GM23338 (cell line): ENCODE results near the gene UNC13A. TPM values are rescaled to one million over a fixed set of nuclear protein-coding genes. Genes with fewer than 3 reads are reported as not detected.

Experiments used
- ATAC-seq: fragments of 200-7000 bp; cut with Tn5 transposase; 3 replicates; pipeline ENCODE4 v1.9.1; 2020
- DNase-seq: peaks from one replicate; pipeline ENCODE4 v3.0.0-alpha.2; 2015; ENCODE audit warnings: low spot score
- H2AFZ ChIP-seq: fragments of 200-600 bp; sonication (generic); 2 replicates; pipeline ENCODE4 v1.8.0; 2016; ENCODE audit warnings: antibody characterized with exemption, mild to moderate bottlenecking, moderate library complexity
- H3F3A ChIP-seq: fragments of 200-600 bp; sonication (generic); replicated peaks from 2 replicates; pipeline ENCODE4 v1.8.0; 2017; ENCODE audit warnings: antibody characterized with exemption, mixed run types, low read depth
- H3K27ac ChIP-seq: fragments of 200-600 bp; sonication (generic); 2 replicates; pipeline ENCODE4 v1.6.1; 2016; ENCODE audit warnings: low read depth
- H3K27me3 ChIP-seq: fragments of 200-600 bp; sonication (generic); 2 replicates; pipeline ENCODE4 v1.8.0; 2016; ENCODE audit warnings: mild to moderate bottlenecking, mixed run types, moderate library complexity; ENCODE audit not compliant: insufficient read depth
- H3K36me3 ChIP-seq: fragments of 200-600 bp; sonication (generic); 2 replicates; pipeline ENCODE4 v1.8.0; 2016; ENCODE audit warnings: mild to moderate bottlenecking; ENCODE audit not compliant: insufficient read depth
- H3K4me1 ChIP-seq: fragments of 200-600 bp; sonication (generic); 2 replicates; pipeline ENCODE4 v1.8.0; 2016; ENCODE audit warnings: mild to moderate bottlenecking, moderate library complexity; ENCODE audit not compliant: insufficient read depth
- H3K4me2 ChIP-seq: fragments of 200-600 bp; sonication (generic); 2 replicates; pipeline ENCODE4 v1.7.1; 2017; ENCODE audit warnings: mixed run types
- H3K4me3 ChIP-seq: fragments of 200-600 bp; sonication (generic); 2 replicates; pipeline ENCODE4 v1.6.1; 2016; ENCODE audit warnings: mixed run types
- H3K79me2 ChIP-seq: fragments of 200-600 bp; sonication (generic); replicated peaks from 2 replicates; pipeline ENCODE4 v1.8.0; 2017; ENCODE audit warnings: mild to moderate bottlenecking; ENCODE audit not compliant: insufficient read depth
- H3K9me2 ChIP-seq: fragments of 200-600 bp; sonication (generic); 2 replicates; pipeline ENCODE4 v1.8.0; 2017; ENCODE audit not compliant: insufficient read depth
- H4K20me1 ChIP-seq: fragments of 200-600 bp; sonication (generic); replicated peaks from 2 replicates; pipeline ENCODE4 v1.8.0; 2017; ENCODE audit warnings: mild to moderate bottlenecking; ENCODE audit not compliant: insufficient read depth
- H3K27ac Mint-ChIP-seq: 2 replicates; pipeline ENCODE4 v1.8.0; 2020; ENCODE audit warnings: inconsistent platforms, mild to moderate bottlenecking, moderate library complexity, mixed read lengths
- H3K27me3 Mint-ChIP-seq: 3 replicates; pipeline ENCODE4 v1.8.0; 2022; ENCODE audit warnings: low read depth, mild to moderate bottlenecking, moderate library complexity, mixed read lengths, inconsistent platforms; ENCODE audit not compliant: insufficient read depth, poor library complexity
- H3K36me3 Mint-ChIP-seq: 3 replicates; pipeline ENCODE4 v1.8.0; 2021; ENCODE audit warnings: low read depth, mild to moderate bottlenecking, inconsistent platforms, moderate library complexity, mixed read lengths
- H3K4me1 Mint-ChIP-seq: 3 replicates; pipeline ENCODE4 v1.8.0; 2020; ENCODE audit warnings: mild to moderate bottlenecking, inconsistent platforms, mixed read lengths
- H3K4me3 Mint-ChIP-seq: 3 replicates; pipeline ENCODE4 v1.8.0; 2021; ENCODE audit warnings: moderate library complexity, mild to moderate bottlenecking, inconsistent platforms, mixed read lengths
- H3K9me3 Mint-ChIP-seq: 3 replicates; pipeline ENCODE4 v1.8.0; 2020; ENCODE audit warnings: moderate library complexity, mild to moderate bottlenecking, inconsistent platforms, mixed read lengths
- EZH2phosphoT487 ChIP-seq: fragments of 200-600 bp; sonication (generic); IDR thresholded peaks from one replicate; pipeline ENCODE4 v1.8.1; 2018; ENCODE audit warnings: antibody characterized with exemption; ENCODE audit not compliant: unreplicated experiment
- JUNB ChIP-seq: IDR thresholded peaks from one replicate; pipeline ENCODE4 v1.6.1; 2016; ENCODE audit warnings: antibody characterized with exemption; ENCODE audit not compliant: unreplicated experiment
- NANOG ChIP-seq: IDR thresholded peaks from 2 replicates; pipeline ENCODE4 v1.6.1; 2016; ENCODE audit warnings: antibody characterized with exemption, borderline replicate concordance
- POLR2AphosphoS5 ChIP-seq: IDR thresholded peaks from 2 replicates; pipeline ENCODE4 v1.6.1; 2016; ENCODE audit warnings: antibody characterized with exemption, low read depth
- STAT1 ChIP-seq: IDR thresholded peaks from one replicate; pipeline ENCODE4 v1.6.1; 2016; ENCODE audit warnings: antibody characterized with exemption; ENCODE audit not compliant: unreplicated experiment
- ZNF331 ChIP-seq: fragments of 250-450 bp; sonication (Bioruptor Pico); IDR thresholded peaks from 2 replicates; pipeline ENCODE4 v1.5.0; 2020; ENCODE audit warnings: low read depth, mild to moderate bottlenecking, moderate library complexity
- ZNF462 ChIP-seq: fragments of 250-450 bp; sonication (Bioruptor Pico); IDR thresholded peaks from 2 replicates; pipeline ENCODE4 v1.5.0; 2020; ENCODE audit warnings: mild to moderate bottlenecking, moderate library complexity
- polyA plus RNA-seq: library from polyadenylated mRNA; unstranded; fragments of >200 nt; fragmentation: Nextera tagmentation; extraction: Ambion mirVana; gene quantifications from 2 replicates; pipeline ENCODE4 v1.2.1, GENCODE V29; 2016
- total RNA-seq: library from RNA; depleted of rRNA; stranded (reverse); fragments of >200 nt; shearing (Covaris generic); gene quantifications from 2 replicates; pipeline ENCODE4 v1.2.3, GENCODE V29; 2014
- TF ChIP-seq, protein P1 (sequence below): IDR thresholded peaks from 2 replicates; pipeline ENCODE4 v1.6.1; 2016; ENCODE audit warnings: antibody characterized with exemption

Gene UNC13A
- total and polyA plus RNA-seq, 2 experiments from 2014 or later, result 9.5 to 30.4 TPM

- Mint-ChIP-seq H3K27ac (peak overlapping the region; percentile 36; the same call in 1 of the 2 replicates), H3K4me3 (peak overlapping the region; percentile 67), H3K4me1 (peaks cover 29% of the 10 kb centered on the region), H3K9me3 (no peaks in the 10 kb centered on the region), H3K27me3 (peaks cover 27% of the 10 kb centered on the region), H3K36me3 (peaks cover 35% of the 10 kb centered on the region)
- Histone ChIP-seq H3K36me3 (no peaks in the 10 kb centered on the region), H3K4me3 (peak overlapping the region; percentile 57), H3F3A (peaks cover 11% of the 10 kb centered on the region; the same call in 1 of the 2 replicates), H4K20me1 (no peaks in the 10 kb centered on the region; the same call in 1 of the 2 replicates), H3K9me2 (no peaks in the 10 kb centered on the region), H3K79me2 (no peaks in the 10 kb centered on the region), H3K4me1 (peaks cover 26% of the 10 kb centered on the region), H2AFZ (no peak overlapping the region), H3K27me3 (no peaks in the 10 kb centered on the region), H3K27ac (no peak overlapping the region), H3K4me2 (peak overlapping the region; percentile 79)
- DNase-seq, result peak; percentile 98
- ATAC-seq, result peak; percentile 77
- peak; percentile 61 for TF ChIP-seq POLR2AphosphoS5
- TF ChIP-seq STAT1, result no peak
These were observed 111.2 kb downstream of the UNC13A start for GRCh38 chr19:17576758-17577456.

GRCh38 chr19:17575871-17576757 is 112.0 kb downstream of the UNC13A start:
- peaks cover 11% of the 10 kb centered on the region; the same call in 1 of the 2 replicates for H3F3A ChIP-seq
- no peaks in the 10 kb centered on the region for H3K36me3 ChIP-seq
- Mint-ChIP-seq H3K27ac (no peak overlapping the region), H3K9me3 (no peaks in the 10 kb centered on the region), H3K27me3 (peaks cover 27% of the 10 kb centered on the region), H3K4me1 (peaks cover 29% of the 10 kb centered on the region), H3K4me3 (no peak overlapping the region), H3K36me3 (peaks cover 33% of the 10 kb centered on the region)
- 0 out of 2 replicates have a peak overlapping the region, but pooled peaks have one; percentile 30 for H3K4me3 ChIP-seq
- peak overlapping the region; percentile 66; the same call in 1 of the 2 replicates for H3K4me2 ChIP-seq
- peaks cover 26% of the 10 kb centered on the region for H3K4me1 ChIP-seq
- no peaks in the 10 kb centered on the region for H3K9me2 ChIP-seq
- peak; percentile 17 for ATAC-seq
- H3K27me3 ChIP-seq, result no peaks in the 10 kb centered on the region
- H2AFZ ChIP-seq, result no peak overlapping the region
- peak; percentile 77 for DNase-seq
- no peak overlapping the region for H3K27ac ChIP-seq
- no peaks in the 10 kb centered on the region for H3K79me2 ChIP-seq
- no peaks in the 10 kb centered on the region; the same call in 1 of the 2 replicates for H4K20me1 ChIP-seq
- no peak for TF ChIP-seq JUNB
- TF ChIP-seq ZNF331 (CRISPR knock-in tag), result no peak
- TF ChIP-seq POLR2AphosphoS5, result no peak
- TF ChIP-seq, protein P1, sequence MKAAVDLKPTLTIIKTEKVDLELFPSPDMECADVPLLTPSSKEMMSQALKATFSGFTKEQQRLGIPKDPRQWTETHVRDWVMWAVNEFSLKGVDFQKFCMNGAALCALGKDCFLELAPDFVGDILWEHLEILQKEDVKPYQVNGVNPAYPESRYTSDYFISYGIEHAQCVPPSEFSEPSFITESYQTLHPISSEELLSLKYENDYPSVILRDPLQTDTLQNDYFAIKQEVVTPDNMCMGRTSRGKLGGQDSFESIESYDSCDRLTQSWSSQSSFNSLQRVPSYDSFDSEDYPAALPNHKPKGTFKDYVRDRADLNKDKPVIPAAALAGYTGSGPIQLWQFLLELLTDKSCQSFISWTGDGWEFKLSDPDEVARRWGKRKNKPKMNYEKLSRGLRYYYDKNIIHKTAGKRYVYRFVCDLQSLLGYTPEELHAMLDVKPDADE, result no peak
- no peak for TF ChIP-seq STAT1
- no peak for TF ChIP-seq NANOG
- no peak for TF ChIP-seq EZH2phosphoT487
- TF ChIP-seq ZNF462 (CRISPR knock-in tag), result no peak
